RPMI8226 (cell line): ENCODE data around the gene GALNT5.
A peak's percentile ranks its signal among the peaks of the same experiment; 100 is the strongest.

Experiments used
- DNase-seq: peaks from one replicate; pipeline ENCODE4 v3.0.0-alpha.2; 2015

Gene GALNT5

DNA sequence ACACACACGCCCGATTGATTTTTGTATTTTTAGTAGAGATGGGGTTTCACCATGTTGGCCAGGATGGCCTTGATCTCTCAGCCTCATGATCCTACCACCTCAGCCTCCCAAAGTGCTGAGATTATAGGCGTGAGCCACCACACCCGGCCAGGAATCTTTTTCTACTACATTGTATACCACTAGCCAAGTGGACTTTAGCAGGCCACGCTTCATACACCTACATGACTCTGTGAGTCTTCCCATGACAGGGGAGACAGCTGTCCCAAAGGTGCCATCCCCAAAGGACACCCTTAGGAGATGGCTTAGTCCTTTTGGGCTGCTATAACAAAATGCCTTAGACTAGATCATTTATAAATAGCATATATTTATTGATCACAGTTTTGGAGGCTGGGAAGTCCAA lies 35.3 kb downstream of the GALNT5 start:
- no peak for DNase-seq

DNA sequence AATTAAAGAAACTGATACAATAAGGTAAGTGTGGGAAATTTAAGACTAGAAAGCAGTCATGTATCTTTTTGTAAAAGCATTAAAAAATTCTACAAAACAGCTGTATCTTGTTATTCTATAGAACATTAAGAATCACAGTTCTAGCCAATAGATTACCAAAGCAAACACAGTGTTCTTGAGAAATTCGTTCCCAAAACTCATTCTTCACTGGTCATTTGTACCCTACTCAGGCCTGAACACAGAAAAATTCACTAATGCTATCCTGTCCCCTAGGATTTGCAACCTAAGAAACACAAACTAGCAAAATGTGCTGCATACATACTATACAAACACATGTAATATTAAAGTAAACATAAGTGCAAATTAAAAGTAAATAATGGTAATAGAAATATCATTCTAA lies 39.0 kb downstream of the GALNT5 start:
- DNase-seq: no peak

- no peak for DNase-seq
These were observed 39.5 kb downstream of the GALNT5 start for GRCh38 chr2:157296958-157297357.

GRCh38 chr2:157301307-157301706 lies 43.8 kb downstream of the GALNT5 start:
- DNase-seq: no peak

DNA sequence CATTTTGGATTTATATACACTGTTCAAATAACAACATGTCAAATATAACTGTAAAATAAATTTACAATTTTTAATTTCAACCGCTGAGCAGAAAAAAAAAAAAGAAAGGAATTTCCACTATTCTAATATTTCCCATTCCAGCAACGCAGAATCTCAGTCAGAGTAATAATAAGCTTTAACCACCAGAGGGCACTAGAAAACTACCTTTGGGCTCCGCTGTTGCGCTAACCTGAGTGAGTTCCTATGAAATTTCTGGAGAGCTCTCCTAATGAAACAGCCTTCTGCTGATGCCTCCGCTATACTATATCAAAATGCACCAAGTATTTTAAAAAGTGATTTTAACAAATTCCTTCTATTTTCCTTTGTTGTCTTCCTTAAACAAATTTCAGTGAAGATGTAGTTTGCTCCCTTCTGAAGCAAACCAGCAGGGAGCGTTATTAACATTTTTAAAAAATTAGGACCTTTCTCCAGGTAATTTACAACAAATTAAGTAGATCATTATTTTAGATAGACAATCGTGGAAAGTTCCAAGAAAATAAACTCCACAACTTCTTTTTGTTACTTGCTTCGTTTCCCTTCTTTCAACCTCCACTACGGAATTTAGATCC lies 45.1 kb downstream of the GALNT5 start:
- peak; percentile 64 for DNase-seq

- no peak for DNase-seq
These were observed 46.1 kb downstream of the GALNT5 start for GRCh38 chr2:157303612-157304011.

DNA sequence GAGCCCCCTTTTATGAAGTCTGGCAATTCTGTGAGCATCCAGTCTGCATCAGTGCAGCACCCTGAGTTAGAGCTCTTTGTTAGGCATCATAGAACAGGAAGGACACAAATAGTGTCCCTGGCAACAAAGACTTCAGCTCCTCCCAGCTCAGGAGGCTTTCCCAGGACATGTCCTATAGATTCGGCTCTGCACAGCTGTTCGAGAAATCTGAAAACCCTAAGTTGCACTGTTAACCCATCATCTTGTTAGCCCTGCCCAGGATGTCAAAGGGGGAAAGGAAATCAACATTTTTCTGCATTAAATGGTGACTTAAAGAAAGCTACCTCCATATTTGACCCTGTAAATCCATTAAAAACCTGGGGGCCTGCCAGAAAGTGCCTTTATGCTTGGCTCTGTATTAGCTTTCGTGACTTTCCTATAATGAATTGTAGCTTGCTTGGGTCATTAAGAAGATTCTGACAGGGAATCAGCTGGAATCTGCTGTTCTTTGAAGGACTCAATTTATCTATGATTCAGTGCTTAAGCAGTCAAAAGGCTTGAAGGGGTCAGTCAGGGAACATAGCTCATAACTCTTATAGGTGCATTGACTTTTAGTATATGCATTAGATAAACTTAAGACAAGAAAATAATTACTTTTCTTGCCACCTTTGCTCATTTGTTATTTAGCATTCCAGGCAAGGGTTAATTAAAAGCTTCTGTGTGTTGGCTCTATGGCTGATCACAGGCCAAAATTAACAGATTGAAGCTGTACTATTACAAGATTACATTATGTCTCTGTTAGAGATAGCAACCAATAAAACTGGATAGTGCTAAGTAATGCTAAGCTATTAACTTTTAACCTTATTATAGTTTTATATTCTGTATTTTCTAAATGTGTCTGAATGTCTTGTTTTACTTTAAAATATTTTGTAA lies 47.6 kb downstream of the GALNT5 start:
- DNase-seq: no peak

- DNase-seq: no peak
These were observed 48.2 kb downstream of the GALNT5 start for GRCh38 chr2:157305723-157306110.

GRCh38 chr2:157307021-157307420 lies 49.5 kb downstream of the GALNT5 start:
- no peak for DNase-seq

DNA sequence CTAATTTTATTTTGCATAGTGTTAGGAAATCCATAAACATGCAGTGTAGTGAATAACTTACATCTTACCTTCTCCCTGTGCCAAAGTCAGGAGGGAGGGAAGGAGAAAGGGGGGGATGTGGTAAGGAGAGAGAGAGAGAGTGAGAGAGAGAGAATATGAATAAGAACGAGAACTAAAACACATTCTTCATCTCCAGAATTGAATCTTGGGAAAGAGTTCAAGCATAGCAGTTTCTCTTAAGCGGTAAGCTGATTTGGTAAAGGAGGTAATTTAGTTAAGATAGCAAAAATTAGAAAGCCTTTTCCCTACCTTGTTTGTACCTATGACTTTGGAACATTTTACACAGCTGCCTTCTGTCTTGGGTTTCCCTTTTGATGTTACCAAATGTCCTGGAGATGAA lies 52.4 kb downstream of the GALNT5 start:
- no peak for DNase-seq

DNA sequence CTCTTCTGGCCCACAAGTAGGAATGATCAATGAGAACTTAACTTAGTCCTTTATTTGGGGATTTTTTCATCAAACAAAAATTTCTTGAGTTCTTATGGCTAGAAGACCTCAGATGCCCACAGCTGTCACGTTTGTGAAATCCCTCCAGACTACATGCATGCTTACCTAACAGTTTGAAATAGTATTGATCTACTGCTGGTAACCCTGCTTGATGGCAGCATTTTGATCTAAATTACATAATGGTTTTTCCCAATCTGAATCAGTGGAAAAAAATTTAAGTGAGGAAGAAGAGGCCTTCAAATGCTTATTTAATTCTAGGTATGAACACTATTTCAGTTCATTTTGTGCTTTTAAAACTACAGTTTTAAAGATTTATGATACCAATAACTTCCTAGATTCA lies 54.2 kb downstream of the GALNT5 start:
- DNase-seq: no peak

DNA sequence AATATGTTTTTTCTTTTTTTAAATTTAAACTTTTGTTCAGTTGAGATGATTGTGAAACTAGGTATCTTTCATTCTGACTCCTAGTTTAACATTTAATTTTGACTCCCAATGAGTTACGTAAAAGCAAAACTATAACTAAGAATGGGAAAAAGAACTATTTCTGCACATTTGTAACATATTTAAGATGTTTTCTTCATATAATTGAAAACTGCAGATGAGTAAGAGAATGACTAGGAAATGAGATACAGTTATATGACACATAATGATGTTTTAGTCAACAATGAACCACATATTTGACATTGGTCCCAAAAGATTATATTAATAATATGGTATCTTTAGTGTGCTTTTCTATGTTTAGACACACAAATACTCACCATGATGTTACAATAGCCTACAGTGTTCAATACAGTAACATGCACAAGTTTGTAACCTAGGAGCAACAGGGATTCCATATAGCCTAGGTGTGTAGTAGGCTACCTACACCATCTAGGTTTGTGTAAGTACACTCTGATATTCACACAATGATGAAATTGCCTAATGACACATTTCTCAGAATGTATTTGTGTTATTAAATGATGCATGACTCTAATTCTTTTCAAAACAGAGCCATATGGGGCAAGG lies 55.5 kb downstream of the GALNT5 start:
- DNase-seq: no peak

- DNase-seq: no peak
These were observed 58.4 kb downstream of the GALNT5 start for GRCh38 chr2:157315901-157316300.

GRCh38 chr2:157318884-157319283 lies 61.4 kb downstream of the GALNT5 start:
- DNase-seq: no peak

DNA sequence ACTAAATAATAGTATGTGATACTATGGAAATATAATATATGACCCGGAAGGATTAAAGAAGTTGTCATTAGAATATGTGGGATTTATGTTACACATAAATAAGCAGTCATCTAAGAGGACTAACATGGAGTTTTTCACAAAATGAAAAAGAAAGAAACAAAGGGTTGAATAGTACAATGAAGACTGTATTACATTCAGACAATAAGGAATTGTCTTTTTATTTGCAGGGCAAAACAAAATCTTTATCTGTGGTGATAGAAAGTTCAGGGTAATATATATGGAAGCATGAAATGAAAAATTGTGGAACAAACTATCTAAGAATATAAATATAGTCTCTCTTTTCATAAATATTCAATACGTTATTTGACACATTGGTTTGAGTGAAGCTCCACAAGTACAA lies 62.3 kb downstream of the GALNT5 start:
- no peak for DNase-seq

DNA sequence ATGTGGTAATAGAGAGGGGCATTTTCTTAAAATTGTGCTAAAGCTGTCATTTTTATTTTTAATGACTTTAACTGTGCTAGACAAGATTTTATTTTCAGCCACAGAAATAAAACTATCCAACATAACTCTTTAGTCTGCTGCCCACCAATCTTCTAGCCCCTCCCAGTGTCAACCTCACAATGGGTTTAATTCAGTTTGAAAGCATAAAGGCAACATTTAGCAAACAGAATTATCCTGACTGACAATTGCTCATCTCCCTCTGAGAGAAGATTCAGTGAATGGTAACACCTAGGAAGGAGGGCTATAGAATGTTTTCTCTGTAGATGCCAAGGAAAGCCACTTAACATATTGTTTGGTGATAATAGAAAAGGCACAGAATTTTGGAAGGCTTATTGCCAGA lies 62.9 kb downstream of the GALNT5 start:
- DNase-seq: no peak

DNA sequence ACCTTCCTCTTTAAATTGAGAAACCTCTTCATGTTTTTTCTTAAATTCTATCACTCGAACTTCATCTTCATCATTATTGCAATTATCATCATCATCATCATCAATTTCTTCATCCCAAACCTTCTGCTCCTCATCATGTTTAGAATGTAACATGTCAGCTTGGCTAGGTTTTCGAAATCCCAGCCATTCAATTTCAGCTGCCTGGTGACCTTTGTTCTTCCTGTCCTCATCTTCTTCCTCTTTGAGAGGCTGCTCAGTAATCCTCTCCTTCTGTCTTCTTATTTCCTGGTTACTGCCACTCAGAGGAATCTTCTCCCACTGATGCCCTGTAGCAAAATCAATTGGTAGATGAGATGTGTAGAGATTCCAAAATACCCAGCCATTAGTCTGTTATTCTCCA lies 64.0 kb downstream of the GALNT5 start:
- no peak for DNase-seq

GRCh38 chr2:157322432-157322831 lies 64.9 kb downstream of the GALNT5 start:
- no peak for DNase-seq

DNA sequence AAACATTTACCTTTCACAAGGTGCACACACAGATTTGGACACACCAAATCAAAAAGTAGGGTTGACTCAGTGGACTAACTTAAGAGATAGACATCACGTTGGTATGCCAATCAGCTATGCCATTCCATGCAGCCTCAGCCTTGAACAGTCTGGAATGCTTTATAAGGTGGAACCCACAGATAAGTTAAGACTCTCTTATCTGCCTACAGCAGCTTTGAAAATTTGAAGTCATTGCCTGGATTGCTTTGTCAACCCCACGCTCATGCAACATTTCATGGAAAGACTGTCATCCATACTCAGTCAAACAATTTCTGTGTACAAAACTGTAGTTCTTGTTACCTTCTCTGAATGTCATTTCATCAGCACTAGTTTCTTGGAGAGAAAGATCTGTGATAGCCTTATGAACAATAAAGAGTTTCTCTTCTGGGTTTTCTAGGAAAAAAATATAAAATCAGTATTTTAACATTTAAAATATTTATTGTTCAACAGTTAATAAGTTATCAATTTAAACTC lies 66.9 kb downstream of the GALNT5 start:
- DNase-seq: no peak

DNA sequence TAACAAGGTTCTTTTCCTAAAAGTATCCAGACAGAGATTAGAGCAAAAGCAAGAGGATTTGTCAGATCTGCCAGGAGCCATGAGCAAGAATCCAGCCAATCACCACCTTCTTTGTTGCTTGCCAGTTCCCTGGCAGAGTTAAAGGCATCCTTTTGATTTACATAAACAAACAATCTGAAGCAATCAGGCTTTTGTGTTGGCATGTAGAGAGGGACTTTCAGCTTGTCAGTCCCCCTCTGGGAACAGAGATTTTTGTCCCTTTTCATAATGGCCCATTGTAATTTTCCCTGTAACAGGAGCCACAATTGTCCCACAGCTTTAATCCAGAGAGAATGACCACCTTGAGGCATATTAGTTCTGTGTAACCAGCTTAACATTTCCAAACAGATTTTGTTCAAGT lies 68.3 kb downstream of the GALNT5 start, which contains the start of gene ERMN:
Gene ERMN (minus strand): TSS at position 39 of the 400 bp plus-strand sequence. CDS start 182 bp downstream, outside the sequence.
- DNase-seq: no peak

DNA sequence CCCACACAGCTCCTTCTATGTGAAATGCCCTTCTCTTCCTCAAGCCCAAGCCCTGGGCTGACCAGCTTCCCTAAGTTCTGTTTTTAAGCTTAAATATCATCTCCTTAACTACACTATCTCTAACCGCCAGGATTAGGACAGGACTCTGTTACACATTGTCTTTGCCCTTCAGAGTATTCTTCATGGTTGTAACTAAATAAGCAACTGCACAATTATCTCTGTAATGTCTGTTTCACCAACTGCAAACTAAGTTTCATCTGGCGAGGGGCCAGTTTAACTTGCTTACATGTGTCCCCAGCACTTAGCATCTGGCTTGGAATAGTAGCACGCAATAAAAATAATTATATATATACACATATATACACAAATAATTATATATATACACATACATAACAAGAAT lies 69.2 kb downstream of the GALNT5 start:
- DNase-seq: no peak

GRCh38 chr2:157327200-157327599 lies 69.7 kb downstream of the GALNT5 start:
- no peak for DNase-seq

GRCh38 chr2:157327621-157328500 lies 70.4 kb downstream of the GALNT5 start:
- peak; percentile 81 for DNase-seq
